Hematopoietic multipotent progenitor cell treated with erythropoietin and hydrocortisone succinate and interleukin-3 and kit ligand, for 15 days (in vitro differentiated cells): ENCODE measurements around the gene NVL.
"Not testable (repeated sequence)": the region's sequence is repeated elsewhere in the genome, so short reads cannot be mapped to it uniquely, and the experiment has no call there.

Source experiments
- DNase-seq: peaks from one replicate; pipeline ENCODE4 v3.0.0-alpha.2; 2015; ENCODE audit warnings: low spot score

The NVL gene

GRCh38 chr1:224329842-224330753 lies at the start of gene NVL:
NVL (minus strand) TSS chr1:224330172; CDS start chr1:224330127, 45 bp downstream.
- peak; percentile 86 for DNase-seq

- no peak for DNase-seq
Measured at GRCh38 chr1:224378855-224379631, 49.1 kb upstream of the NVL start.

- no peak for DNase-seq
Measured at GRCh38 chr1:224377676-224378006, 47.7 kb upstream of the NVL start.

GRCh38 chr1:224375059-224375458 lies 45.1 kb upstream of the NVL start:
- no peak for DNase-seq

- DNase-seq: no peak
Measured at GRCh38 chr1:224373008-224373590, 43.1 kb upstream of the NVL start.

- DNase-seq: no peak
Measured at GRCh38 chr1:224368409-224368808, 38.4 kb upstream of the NVL start.

- no peak for DNase-seq
Measured at GRCh38 chr1:224359207-224359606, 29.2 kb upstream of the NVL start.

- DNase-seq: no peak
Measured at GRCh38 chr1:224358237-224358636, 28.3 kb upstream of the NVL start.

GRCh38 chr1:224357626-224358124 lies 27.7 kb upstream of the NVL start:
- DNase-seq: no peak

GRCh38 chr1:224356685-224357625 lies 27.0 kb upstream of the NVL start, which contains the start of gene CNIH4:
CNIH4 (plus strand) TSS chr1:224356879; CDS start chr1:224356925, 46 bp downstream.
- peak; percentile 95 for DNase-seq

GRCh38 chr1:224353975-224354925 lies 24.3 kb upstream of the NVL start:
- DNase-seq: no peak

GRCh38 chr1:224352436-224353085 lies 22.6 kb upstream of the NVL start:
- not testable (repeated sequence) for DNase-seq

GRCh38 chr1:224349716-224350115 lies 19.7 kb upstream of the NVL start:
- DNase-seq: not testable (repeated sequence)

- no peak for DNase-seq
Measured at GRCh38 chr1:224348137-224348536, 18.2 kb upstream of the NVL start.

- DNase-seq: no peak
Measured at GRCh38 chr1:224343679-224344078, 13.7 kb upstream of the NVL start.

GRCh38 chr1:224340453-224341384 lies 10.7 kb upstream of the NVL start:
- not testable (repeated sequence) for DNase-seq

GRCh38 chr1:224339442-224340033 lies 9.6 kb upstream of the NVL start:
- DNase-seq: no peak
